GM23338 (cell line): ENCODE data around the gene MTIF3. TPM values are rescaled to one million over a fixed set of nuclear protein-coding genes. Genes with fewer than 3 reads are reported as not detected.

ENCODE experiments used
- ATAC-seq: fragments of 200-7000 bp; cut with Tn5 transposase; 3 replicates; pipeline ENCODE4 v1.9.1; 2020
- DNase-seq: peaks from one replicate; pipeline ENCODE4 v3.0.0-alpha.2; 2015; ENCODE audit warnings: low spot score
- H2AFZ ChIP-seq: fragments of 200-600 bp; sonication (generic); 2 replicates; pipeline ENCODE4 v1.8.0; 2016; ENCODE audit warnings: antibody characterized with exemption, mild to moderate bottlenecking, moderate library complexity
- H3F3A ChIP-seq: fragments of 200-600 bp; sonication (generic); replicated peaks from 2 replicates; pipeline ENCODE4 v1.8.0; 2017; ENCODE audit warnings: antibody characterized with exemption, mixed run types, low read depth
- H3K27ac ChIP-seq: fragments of 200-600 bp; sonication (generic); 2 replicates; pipeline ENCODE4 v1.6.1; 2016; ENCODE audit warnings: low read depth
- H3K27me3 ChIP-seq: fragments of 200-600 bp; sonication (generic); 2 replicates; pipeline ENCODE4 v1.8.0; 2016; ENCODE audit warnings: mild to moderate bottlenecking, mixed run types, moderate library complexity; ENCODE audit not compliant: insufficient read depth
- H3K36me3 ChIP-seq: fragments of 200-600 bp; sonication (generic); 2 replicates; pipeline ENCODE4 v1.8.0; 2016; ENCODE audit warnings: mild to moderate bottlenecking; ENCODE audit not compliant: insufficient read depth
- H3K4me1 ChIP-seq: fragments of 200-600 bp; sonication (generic); 2 replicates; pipeline ENCODE4 v1.8.0; 2016; ENCODE audit warnings: mild to moderate bottlenecking, moderate library complexity; ENCODE audit not compliant: insufficient read depth
- H3K4me2 ChIP-seq: fragments of 200-600 bp; sonication (generic); 2 replicates; pipeline ENCODE4 v1.7.1; 2017; ENCODE audit warnings: mixed run types
- H3K4me3 ChIP-seq: fragments of 200-600 bp; sonication (generic); 2 replicates; pipeline ENCODE4 v1.6.1; 2016; ENCODE audit warnings: mixed run types
- H3K79me2 ChIP-seq: fragments of 200-600 bp; sonication (generic); replicated peaks from 2 replicates; pipeline ENCODE4 v1.8.0; 2017; ENCODE audit warnings: mild to moderate bottlenecking; ENCODE audit not compliant: insufficient read depth
- H3K9me2 ChIP-seq: fragments of 200-600 bp; sonication (generic); 2 replicates; pipeline ENCODE4 v1.8.0; 2017; ENCODE audit not compliant: insufficient read depth
- H4K20me1 ChIP-seq: fragments of 200-600 bp; sonication (generic); replicated peaks from 2 replicates; pipeline ENCODE4 v1.8.0; 2017; ENCODE audit warnings: mild to moderate bottlenecking; ENCODE audit not compliant: insufficient read depth
- H3K27ac Mint-ChIP-seq: 2 replicates; pipeline ENCODE4 v1.8.0; 2020; ENCODE audit warnings: inconsistent platforms, mild to moderate bottlenecking, moderate library complexity, mixed read lengths
- H3K27me3 Mint-ChIP-seq: 3 replicates; pipeline ENCODE4 v1.8.0; 2022; ENCODE audit warnings: low read depth, mild to moderate bottlenecking, moderate library complexity, mixed read lengths, inconsistent platforms; ENCODE audit not compliant: insufficient read depth, poor library complexity
- H3K36me3 Mint-ChIP-seq: 3 replicates; pipeline ENCODE4 v1.8.0; 2021; ENCODE audit warnings: low read depth, mild to moderate bottlenecking, inconsistent platforms, moderate library complexity, mixed read lengths
- H3K4me1 Mint-ChIP-seq: 3 replicates; pipeline ENCODE4 v1.8.0; 2020; ENCODE audit warnings: mild to moderate bottlenecking, inconsistent platforms, mixed read lengths
- H3K4me3 Mint-ChIP-seq: 3 replicates; pipeline ENCODE4 v1.8.0; 2021; ENCODE audit warnings: moderate library complexity, mild to moderate bottlenecking, inconsistent platforms, mixed read lengths
- H3K9me3 Mint-ChIP-seq: 3 replicates; pipeline ENCODE4 v1.8.0; 2020; ENCODE audit warnings: moderate library complexity, mild to moderate bottlenecking, inconsistent platforms, mixed read lengths
- CREB1 ChIP-seq: fragments of 250-450 bp; sonication (Bioruptor Pico); IDR thresholded peaks from 2 replicates; pipeline ENCODE4 v1.5.0; 2020; ENCODE audit warnings: low read depth, mild to moderate bottlenecking, moderate library complexity
- CTCF ChIP-seq, 2 experiments: fragments of 200-600 bp in 1 of 2; sonication (generic) in 1 of 2; conservative IDR thresholded peaks; 2 replicates each; pipeline versions ENCODE4 v1.5.1 to v1.6.1; 2016 to 2017; ENCODE audit warnings: antibody characterized with exemption in 2 of 2, low read depth in 2 of 2, mild to moderate bottlenecking in 2 of 2, moderate library complexity in 1 of 2
- ETS1 ChIP-seq: IDR thresholded peaks from 2 replicates; pipeline ENCODE4 v1.6.1; 2016; ENCODE audit warnings: antibody characterized with exemption
- EZH2 ChIP-seq: fragments of 200-600 bp; sonication (generic); IDR thresholded peaks from one replicate; pipeline ENCODE4 v1.8.0; 2017; ENCODE audit warnings: antibody characterized with exemption, mild to moderate bottlenecking, low read depth; ENCODE audit not compliant: unreplicated experiment
- EZH2phosphoT487 ChIP-seq: fragments of 200-600 bp; sonication (generic); IDR thresholded peaks from one replicate; pipeline ENCODE4 v1.8.1; 2018; ENCODE audit warnings: antibody characterized with exemption; ENCODE audit not compliant: unreplicated experiment
- JUNB ChIP-seq: IDR thresholded peaks from one replicate; pipeline ENCODE4 v1.6.1; 2016; ENCODE audit warnings: antibody characterized with exemption; ENCODE audit not compliant: unreplicated experiment
- NANOG ChIP-seq: IDR thresholded peaks from 2 replicates; pipeline ENCODE4 v1.6.1; 2016; ENCODE audit warnings: antibody characterized with exemption, borderline replicate concordance
- POLR2AphosphoS5 ChIP-seq: IDR thresholded peaks from 2 replicates; pipeline ENCODE4 v1.6.1; 2016; ENCODE audit warnings: antibody characterized with exemption, low read depth
- REST ChIP-seq: IDR thresholded peaks from one replicate; pipeline ENCODE4 v1.6.1; 2018; ENCODE audit warnings: antibody characterized with exemption; ENCODE audit not compliant: unreplicated experiment
- STAT1 ChIP-seq: IDR thresholded peaks from one replicate; pipeline ENCODE4 v1.6.1; 2016; ENCODE audit warnings: antibody characterized with exemption; ENCODE audit not compliant: unreplicated experiment
- ZNF114 ChIP-seq: fragments of 250-450 bp; sonication (Bioruptor Pico); IDR thresholded peaks from 2 replicates; pipeline ENCODE4 v1.5.0; 2020; ENCODE audit warnings: mild to moderate bottlenecking, moderate library complexity
- ZNF331 ChIP-seq: fragments of 250-450 bp; sonication (Bioruptor Pico); IDR thresholded peaks from 2 replicates; pipeline ENCODE4 v1.5.0; 2020; ENCODE audit warnings: low read depth, mild to moderate bottlenecking, moderate library complexity
- polyA plus RNA-seq: library from polyadenylated mRNA; unstranded; fragments of >200 nt; fragmentation: Nextera tagmentation; extraction: Ambion mirVana; gene quantifications from 2 replicates; pipeline ENCODE4 v1.2.1, GENCODE V29; 2016
- total RNA-seq: library from RNA; depleted of rRNA; stranded (reverse); fragments of >200 nt; shearing (Covaris generic); gene quantifications from 2 replicates; pipeline ENCODE4 v1.2.3, GENCODE V29; 2014

MTIF3 gene
- total and polyA plus RNA-seq, 2 experiments from 2014 or later, result 33.0 to 152 TPM

GRCh38 chr13:27432611-27433210 is 17.7 kb downstream of the MTIF3 start (continued):
- TF ChIP-seq REST (no peak), STAT1 (no peak), ZNF331 (CRISPR knock-in tag) (no peak), EZH2phosphoT487 (no peak), CTCF (conservative IDR thresholded peaks at IDR 0.05; ENCODE audit: low read depth in 2 of 2) (no peak), ZNF114 (no peak), JUNB (no peak), NANOG (no peak), EZH2 (no peak), ETS1 (no peak)

GRCh38 chr13:27432180-27432579 is 18.2 kb downstream of the MTIF3 start:
- Mint-ChIP-seq H3K27me3 (peaks cover under 1% of the 10 kb centered on the region), H3K9me3 (no peaks in the 10 kb centered on the region), H3K4me1 (peaks cover 2% of the 10 kb centered on the region), H3K27ac (no peak overlapping the region), H3K36me3 (peaks cover 81% of the 10 kb centered on the region), H3K4me3 (no peak overlapping the region)
- Histone ChIP-seq H3K36me3 (peaks cover 64% of the 10 kb centered on the region), H4K20me1 (peaks cover 13% of the 10 kb centered on the region; the same call in 1 of the 2 replicates), H2AFZ (no peak overlapping the region), H3K4me1 (0 out of 2 replicates have a peak, but pooled peaks cover 1% of the 10 kb centered on the region), H3F3A (0 out of 2 replicates have a peak, but pooled peaks cover 5% of the 10 kb centered on the region), H3K4me2 (no peak overlapping the region), H3K27me3 (no peaks in the 10 kb centered on the region), H3K9me2 (no peaks in the 10 kb centered on the region), H3K79me2 (peaks cover 7% of the 10 kb centered on the region), H3K27ac (no peak overlapping the region), H3K4me3 (no peak overlapping the region)
- TF ChIP-seq ZNF331 (CRISPR knock-in tag), result no peak
- no peak for TF ChIP-seq ETS1
- no peak for TF ChIP-seq CREB1 (CRISPR knock-in tag)
- TF ChIP-seq POLR2AphosphoS5, result no peak
- no peak for TF ChIP-seq ZNF114
- no peak for TF ChIP-seq JUNB
- no peak for TF ChIP-seq REST
- TF ChIP-seq EZH2phosphoT487, result no peak
- no peak for TF ChIP-seq STAT1
- TF ChIP-seq EZH2, result no peak
- TF ChIP-seq CTCF (conservative IDR thresholded peaks at IDR 0.05; ENCODE audit: low read depth in 2 of 2), result no peak
- ATAC-seq, result no peak
- DNase-seq, result no peak
